NCI-H1436 treated with DMSO at 0.1 percent for 48 hours (cell line): ENCODE measurements around the gene PSME3.
"Not testable (repeated sequence)": the region's sequence is repeated elsewhere in the genome, so short reads cannot be mapped to it uniquely, and the experiment has no call there.

Experiments used
- DNase-seq: peaks from one replicate; lab custom pipeline; 2025; lab: John Stamatoyannopoulos, UW

PSME3 gene

DNA sequence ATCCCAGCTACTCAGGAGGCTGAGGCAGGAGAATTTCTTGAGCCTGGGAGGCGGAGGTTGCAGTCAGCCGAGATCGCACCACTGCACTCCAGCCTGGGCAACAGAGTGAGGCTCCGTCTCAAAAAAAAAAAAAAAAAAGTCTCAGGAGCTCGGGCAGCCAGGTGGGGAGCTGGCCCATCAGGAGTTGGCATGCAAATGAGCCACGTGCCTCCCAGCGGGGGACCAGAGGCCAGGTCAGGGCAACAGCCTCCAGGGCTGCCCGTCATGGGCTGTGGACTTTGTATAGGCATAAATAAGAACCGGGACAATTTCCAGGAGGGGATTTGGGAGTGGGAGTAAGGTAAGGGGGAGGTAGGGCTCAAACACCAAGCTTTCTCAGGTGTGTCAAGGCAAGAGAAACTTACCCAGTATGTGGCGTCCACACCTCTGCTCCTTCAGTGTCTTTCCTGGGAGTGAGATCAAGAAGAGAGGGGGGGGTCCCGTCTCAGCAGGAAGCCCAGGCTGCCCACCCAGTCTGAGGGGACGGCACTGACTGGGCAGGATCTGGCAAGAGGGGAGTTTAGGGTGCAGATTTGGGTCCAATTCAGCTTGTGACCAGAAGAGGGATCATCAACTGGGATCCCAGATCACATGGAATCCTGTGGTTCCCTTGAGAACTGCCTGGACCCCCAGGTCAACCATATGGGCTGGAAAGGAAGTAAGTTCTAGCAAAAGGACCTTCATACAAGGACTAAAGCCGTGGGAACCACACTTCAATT is 45.1 kb downstream of the PSME3 start:
- no peak for DNase-seq

DNA sequence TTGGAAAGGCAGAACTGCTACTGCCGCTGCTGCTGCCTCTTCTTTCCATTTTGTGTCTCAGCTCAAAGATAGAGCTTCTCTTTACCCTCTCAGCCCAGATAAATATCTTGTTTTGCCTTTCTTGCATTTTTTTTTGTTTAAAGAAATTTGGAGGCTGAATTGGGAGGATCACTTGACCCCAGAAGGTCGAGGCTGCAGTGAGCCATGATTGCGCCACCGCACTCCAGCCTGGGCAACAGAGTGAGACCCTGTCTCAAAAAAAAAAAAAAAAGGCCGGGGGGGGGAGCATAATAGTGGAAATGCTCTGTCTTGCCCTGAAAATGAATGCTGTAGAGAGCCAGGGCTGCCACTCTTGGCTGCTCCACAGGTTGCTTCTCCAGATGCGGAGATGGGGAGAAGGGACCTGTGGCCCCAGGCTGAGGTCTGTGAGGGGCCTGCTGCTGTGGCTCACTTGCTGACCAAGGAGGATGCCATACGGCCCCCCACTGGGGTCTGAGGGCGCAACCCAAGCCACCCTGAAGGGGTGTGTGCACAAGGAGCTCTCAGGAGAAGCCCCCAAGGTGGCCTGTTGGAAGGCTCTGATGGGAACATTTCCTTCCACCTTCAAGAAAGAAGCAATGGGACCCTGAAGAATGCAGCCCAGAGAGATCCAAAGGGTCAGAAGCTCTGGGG is 45.9 kb downstream of the PSME3 start:
- no peak for DNase-seq

DNA sequence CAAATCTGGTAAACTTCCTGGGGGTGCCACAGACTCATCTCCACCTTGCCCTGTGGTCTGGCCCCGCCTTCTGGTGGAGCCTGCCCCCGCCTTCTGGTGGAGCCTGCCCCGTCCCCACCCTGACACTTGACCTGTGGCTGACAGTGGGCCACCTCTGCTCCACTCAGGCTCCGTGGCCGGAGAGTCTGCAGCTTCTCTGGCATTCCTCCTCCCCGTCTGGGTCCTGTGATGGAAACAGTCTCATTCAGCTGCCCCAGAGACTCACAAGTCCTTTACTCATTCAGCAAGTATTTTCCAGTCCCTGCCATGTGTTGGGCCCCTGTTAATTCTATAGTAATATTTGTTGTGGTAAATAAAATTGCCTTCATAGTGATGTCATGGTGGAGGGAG is 46.4 kb downstream of the PSME3 start:
- no peak for DNase-seq

DNA sequence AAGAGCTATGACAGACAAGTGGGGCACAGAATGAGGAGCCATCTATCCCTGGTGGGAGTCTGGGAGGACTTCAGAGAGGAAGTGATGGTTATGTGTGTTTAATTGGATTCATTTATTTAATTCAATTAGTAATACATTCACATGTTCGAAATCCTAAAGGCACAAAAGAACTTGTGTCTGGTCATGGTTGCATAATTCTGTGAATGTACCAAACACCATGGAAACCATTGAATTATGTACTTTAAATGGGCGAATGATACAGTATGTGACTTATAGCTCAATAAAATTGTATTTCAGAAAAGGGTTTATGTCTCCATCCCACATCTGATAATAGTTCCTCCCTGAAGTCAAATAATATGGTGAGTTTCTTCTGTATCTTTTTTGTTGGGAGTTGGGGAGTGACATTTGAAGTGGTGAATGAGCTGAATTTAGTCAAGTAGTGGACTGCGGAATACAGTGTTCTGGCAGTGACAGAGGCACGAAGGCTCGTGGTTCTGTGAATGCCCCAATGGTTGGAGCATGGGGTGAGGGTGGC is 47.6 kb downstream of the PSME3 start:
- DNase-seq = no peak

DNA sequence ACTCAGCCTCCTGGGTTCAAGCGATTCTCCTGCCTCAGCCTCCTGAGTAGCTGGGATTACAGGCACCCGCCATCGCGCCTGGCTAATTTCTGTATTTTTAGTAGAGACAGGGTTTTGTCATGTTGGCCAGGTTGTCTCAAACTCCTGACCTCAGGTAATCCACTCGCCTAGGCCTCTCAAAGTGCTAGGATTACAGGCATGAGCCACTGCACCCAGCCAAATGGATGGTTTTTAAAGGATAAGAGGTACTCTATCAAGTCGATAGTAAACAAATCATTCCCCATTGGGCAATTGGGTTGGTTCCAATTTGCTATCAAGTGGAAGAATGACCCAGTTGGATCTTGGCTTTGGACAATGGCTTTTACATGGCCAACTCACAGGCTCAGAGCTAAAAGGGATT is 48.5 kb downstream of the PSME3 start:
- not testable (repeated sequence) for DNase-seq

DNA sequence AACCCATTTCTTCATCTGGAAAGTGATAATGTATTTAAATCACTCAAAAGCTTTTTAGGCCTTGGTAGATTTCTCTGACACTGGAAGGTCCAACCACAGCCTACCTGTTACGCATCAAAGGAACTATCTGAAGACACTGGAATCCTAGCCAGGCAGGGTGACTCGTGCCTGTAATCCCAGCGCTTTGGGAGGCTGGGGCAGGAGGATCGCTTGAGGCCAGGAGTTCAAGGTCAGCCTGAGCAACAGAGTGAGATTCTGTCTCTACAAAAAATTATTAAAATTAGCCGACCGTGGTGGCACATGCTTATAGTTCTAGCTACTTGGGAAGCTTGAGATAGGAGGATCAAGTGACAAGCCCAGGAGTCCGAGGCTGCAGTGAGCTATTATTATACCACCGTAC is 49.0 kb downstream of the PSME3 start:
- DNase-seq = no peak

DNA sequence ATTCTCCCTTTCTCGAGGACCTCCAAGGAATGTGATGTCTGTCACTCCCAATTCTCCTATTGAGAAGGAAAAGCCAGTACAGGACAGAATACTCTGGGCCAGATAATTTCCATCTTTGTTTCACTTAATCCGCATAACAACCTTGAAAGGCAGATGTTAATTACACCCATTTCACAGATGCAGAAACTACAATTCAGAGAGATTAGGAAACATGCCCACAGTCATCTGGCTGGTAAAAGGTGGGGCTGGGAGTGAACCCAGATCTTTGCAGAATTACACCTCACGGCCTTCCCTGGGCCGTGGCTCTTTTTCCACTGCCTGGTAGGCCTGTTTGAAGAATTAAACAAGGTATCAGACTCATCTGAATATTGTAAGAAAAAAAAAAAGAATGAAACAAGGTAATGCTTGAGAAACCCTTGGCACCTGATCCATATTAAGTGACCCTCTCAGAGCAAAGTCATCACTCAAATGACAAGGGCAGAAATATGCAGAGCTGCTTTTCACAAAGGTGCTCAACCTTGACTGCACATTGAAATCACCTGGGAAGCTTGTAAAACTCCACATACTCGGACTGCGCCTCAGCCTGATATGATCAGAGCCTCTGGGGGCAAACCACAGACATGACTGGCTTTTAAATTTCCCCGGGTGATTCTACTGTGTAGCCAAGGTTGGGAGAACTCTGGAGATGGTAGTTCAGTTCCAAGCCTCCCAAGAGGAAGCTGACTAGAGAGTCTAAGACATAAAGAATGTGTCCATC is 50.8 kb downstream of the PSME3 start:
- DNase-seq = no peak

DNA sequence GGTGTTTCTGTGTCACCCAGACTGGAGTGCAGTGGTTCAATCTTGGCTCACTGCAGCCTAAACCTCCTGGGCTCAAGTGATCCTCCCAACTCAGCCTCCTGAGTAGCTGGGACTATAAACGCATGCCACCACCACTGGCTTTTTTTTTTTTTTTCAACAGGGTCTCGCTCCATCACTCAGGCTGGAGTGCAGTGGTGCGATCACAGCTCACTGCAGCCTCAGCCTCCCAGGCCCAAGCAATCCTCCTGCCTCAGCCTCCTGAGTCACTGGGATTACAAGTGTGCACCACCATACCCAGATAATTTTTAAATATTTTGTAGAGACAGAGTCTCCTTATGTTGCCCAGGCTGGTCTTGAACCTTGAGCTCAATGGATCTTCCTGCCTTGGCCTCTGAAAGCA is 52.6 kb downstream of the PSME3 start:
- DNase-seq = not testable (repeated sequence)

DNA sequence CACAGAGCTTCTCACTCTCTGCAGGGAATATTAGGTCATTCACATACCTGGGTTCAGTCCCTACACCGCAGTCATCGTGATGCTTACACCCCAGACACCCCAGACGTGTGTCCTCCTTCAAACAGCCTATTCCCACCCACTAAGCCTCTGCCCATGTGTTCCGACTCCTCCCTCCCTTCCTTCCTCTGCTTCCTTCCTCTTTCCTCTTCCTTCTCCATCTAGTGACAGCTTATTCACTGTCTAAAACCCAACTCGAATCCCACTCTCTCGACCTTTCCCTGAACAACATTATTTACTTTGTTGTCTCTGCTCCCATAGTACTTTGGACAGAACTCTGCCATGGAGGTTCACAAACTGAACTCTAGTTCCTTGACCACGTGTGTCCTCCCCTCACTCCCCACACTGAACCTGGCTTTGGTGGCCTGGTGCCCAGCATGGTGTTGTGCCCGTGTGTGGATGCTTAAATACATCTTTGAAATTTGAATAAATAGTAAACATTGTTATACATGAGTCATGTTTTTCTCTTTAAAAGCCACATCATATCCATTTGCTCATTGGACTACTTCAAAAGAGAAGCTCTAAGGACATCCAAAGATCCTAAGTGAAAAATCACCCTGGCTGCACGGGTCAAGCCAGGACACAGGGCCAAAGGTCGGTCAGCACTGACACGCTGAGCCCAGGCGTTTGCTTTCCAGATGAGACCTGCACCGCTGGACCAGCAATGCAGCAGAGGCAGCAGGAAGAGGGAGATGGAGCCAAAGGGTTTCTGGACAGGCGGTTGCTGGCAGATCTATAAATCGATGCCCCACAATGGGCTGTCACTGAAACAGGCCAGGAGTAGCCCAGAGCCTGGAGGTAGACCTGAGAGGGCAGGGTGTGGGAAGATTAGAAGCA is 53.3 kb downstream of the PSME3 start:
- DNase-seq = no peak

DNA sequence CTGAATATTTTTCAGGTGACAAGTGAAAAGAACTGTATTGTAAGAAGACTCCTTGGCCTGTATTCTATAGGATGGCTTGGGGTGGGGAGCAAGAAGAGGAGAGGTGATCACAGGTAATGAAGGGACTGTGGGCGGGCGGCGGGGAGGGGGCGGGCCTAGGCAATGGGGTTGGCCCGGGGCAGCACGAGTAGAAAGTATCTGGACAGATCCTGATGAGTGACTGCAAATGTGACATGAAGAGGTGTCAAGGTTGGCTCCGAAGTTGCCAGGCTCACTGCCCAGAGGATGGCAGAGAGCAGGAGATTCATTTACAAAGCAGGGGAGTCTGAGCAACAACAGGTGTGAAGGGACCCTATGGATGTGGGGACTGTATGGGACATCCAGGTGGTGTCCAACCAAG is 56.6 kb downstream of the PSME3 start:
- DNase-seq = no peak

DNA sequence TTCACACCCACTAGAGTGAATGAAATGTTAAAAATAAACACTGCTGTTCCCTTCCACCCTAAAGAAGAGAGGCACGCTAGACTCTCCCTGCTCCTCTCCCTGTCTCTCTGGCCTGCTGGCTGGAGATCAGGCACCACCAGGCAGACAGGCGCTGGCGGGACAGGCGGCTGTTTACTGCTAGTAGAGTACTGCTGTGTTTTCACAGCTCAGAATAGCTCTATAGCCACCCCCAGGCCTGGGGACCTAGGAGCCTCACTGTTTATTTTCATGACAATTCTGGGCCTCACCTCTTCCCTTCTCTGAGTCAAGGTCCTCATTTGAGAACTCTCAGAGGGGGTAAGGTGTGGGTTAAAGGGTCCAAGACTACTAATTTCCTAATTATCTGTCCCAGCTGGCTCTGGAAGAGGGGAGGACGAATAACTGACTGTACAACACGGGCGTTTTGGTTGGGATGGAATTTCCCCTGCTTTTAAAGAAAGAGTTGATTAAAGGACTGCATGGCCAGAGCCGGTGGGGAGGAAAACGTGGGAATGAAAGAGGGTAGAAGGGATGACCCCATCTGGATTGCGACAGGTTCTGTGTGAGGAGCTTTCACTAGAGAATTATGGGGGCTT is 58.4 kb downstream of the PSME3 start:
- no peak for DNase-seq

DNA sequence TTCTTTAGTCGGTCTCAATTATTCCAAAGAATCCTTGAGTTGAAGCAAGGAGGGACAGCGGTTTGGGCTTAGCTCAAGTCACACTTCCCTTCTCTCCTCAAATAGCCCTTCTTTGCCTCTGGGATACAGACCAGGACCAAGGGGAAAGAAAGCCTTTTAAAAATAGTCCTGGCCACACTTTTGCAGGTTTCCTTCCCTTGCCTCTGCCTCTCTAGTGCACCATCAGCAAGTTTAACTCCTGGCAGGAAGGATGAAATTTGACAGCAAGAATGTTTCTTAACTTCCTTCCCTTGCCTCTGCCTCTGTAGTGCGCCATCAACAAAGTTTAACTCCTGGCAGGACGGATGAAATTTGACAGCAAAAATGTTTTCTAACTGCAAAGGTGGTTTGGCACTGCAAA is 60.2 kb downstream of the PSME3 start:
- DNase-seq = no peak
